EH (cell line): Measurements from ENCODE around the gene PHYHIPL.

ENCODE experiments used
- DNase-seq: peaks from one replicate; pipeline ENCODE4 v3.0.0-alpha.2; 2015; ENCODE audit warnings: low read depth

PHYHIPL gene

DNA sequence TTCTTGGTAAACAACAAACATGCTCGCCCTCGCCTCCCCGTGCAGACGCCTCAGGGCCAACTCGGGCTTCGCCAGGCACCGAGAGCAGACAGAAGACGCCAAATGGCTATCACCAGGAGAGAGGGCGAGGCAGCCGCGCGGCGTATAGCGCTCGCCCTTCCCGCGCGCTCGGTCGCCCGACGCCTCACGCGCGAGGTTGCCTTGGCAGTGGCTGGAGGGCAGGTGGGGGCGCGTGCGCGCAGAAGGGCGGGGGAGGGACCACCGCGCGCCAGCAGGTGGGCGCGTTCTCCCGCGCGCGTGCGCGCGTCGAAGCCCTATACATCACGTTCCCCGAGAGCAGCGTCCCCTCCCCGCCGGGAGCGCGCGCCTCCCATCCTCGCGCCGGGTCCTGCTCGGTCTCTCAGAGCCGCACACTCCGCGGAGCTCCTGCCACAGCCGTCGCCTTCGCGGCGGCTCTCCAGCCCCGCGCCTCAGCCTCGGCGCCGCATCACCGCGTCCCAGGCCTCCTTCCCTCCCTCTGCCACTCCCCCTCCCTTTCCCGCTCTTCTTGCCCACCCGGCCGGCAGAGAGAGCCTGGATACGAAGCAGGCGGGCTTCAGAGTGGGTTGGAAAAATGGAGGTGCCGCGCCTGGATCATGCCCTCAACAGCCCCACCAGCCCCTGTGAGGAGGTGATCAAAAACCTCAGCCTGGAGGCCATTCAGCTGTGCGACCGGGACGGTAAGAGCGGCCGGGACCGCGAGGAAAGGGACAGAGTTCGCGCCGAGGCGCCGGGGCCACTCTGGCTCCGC is at the start of gene PHYHIPL:
TSS of gene PHYHIPL (plus strand) at position 403 of the 790 bp plus-strand sequence. CDS start at position 614, 211 bp downstream.
- no peak for DNase-seq

DNA sequence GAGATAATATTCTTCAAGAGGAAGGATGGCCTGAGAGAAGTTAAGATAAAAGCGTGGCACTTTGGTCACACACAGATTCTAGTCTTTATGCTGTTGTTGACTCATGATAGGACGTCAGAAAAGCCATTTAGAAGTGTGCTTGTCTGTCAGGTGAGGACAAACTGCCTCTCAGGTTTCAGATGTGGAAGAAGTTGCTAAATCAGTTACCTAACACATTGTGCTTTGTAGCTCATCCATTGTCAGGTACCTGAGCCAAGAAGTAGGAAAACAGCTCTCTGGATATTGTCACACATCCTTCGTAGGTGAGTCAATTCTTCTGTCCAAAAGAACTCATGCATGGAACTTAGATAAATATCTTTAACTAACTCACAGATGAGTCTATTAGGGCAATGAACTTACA is 49.5 kb upstream of the PHYHIPL start:
- DNase-seq, result no peak

DNA sequence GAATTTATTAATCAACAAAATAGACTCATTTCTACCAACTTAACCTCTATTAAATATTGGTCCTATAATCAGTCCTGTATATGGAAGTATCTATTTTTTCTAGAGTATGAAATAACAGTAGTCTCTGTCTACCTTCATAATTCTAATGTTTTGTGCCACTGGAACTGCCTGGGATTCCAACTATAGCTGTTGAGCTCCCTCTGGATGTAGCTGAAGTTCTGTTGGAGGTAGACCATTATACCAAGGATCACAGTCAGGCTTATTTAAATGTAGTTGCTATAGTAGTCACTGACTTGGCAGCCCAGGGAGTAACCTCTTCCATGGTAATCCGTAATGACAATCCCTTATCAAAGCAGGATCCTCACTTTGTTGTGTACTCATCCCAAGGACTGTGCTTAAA is 48.5 kb upstream of the PHYHIPL start:
- no peak for DNase-seq

DNA sequence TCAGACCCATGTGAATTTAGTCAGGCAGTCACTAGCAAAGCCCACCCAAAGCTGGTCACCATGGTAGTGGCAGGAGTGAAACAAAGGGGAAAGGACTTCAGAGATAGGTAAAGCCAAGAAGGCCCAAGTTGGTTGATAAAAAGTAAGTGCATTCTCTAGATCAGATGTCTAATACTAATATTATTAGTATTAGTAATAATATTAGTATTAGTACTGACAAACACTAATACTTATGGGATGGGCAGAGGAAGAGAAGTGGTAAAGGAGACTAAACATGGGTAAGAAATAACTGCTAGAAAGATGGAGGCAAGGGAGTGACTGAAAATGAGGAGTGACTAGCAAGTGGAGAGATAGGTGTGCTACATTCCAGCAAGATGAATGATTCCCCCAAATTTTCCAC is 46.6 kb upstream of the PHYHIPL start:
- DNase-seq, result no peak

DNA sequence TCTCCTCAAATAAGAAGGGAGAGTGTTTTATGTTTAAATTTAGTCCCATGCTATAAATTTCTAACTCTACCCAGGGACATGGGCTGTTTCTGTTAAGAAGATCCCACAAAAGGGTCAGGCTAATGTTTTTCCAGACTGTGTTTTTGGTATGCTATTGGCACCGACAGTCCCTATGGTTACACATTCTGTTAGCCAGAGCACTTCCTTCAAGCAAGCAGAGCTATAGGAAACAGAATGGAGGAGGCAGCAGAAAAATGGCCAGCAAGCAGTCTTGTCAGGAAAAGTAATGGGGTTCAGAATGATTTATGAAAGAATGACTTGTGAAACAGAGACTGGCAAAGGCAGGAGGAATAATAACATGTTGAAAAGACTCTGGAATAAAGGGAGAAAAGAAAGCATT is 44.8 kb upstream of the PHYHIPL start:
- no peak for DNase-seq

DNA sequence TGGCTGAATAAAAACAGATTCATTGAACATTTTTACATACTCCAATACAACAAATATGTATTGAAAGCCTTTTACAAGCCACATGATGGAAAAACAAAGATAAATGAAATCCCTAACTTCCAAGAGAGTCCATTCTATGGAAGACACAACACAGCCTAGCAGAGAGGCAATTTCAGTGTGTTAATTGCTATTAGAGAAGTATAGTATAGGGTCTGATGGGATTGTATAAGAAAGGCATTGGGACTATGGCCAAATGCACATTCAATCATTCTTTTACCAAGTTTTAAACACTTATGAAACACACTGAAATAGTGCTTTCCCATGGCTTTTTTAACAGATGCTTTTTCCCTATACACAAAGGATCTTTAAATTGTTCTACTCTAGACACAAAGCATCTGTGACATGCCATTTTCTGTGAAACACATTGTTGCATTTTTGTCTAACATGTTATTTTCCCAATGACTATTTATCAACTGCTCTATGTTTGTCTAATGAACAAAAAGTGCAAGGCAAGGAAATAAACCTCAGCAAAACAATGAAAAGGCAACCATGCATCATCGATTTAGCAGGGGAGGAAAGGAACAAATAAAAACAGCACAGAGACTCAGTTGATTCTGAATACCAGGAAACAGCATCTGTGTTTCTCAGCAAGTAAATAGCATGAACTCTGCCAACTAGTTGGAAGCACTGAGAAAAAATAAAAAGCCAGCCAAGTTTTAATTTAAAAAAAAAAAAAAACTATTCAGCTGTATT is 42.4 kb upstream of the PHYHIPL start:
- no peak for DNase-seq

DNA sequence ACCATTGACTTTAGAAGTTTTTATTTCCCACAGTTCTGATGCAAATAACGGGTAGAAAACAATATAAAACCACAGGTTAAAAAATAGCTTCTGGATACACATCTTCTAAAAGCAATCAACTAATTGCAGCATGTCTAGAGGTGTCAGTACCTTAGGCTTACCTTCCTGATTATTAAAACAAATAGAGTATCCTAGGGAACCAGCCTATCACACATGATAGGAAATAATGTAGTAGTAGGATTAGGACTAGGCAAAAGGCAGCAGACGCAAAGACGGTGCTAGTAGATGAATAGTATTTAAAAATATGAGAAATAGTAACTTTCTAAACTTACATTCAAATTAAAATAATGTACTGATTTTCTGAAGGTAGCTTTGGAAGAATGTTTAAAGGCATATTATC is 41.7 kb upstream of the PHYHIPL start:
- DNase-seq, result no peak

DNA sequence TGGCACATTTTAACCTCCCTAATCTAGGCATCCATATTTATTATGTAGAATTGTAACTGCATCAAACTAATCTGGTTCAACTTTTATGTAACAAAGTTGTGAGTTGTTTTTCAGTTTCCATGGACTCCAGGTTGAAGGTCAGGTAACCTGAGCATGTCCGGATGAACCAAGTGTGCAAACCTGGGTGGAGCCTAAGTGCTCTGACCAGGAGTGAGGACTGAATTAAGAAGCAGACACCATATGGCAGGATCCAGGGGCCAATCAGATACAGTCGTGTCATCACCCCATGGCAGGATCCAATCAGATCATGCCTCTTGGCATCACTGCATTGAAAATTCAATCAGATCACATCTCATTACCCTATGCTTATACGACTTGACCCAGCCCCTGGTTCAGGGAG is 41.2 kb upstream of the PHYHIPL start:
- no peak for DNase-seq

DNA sequence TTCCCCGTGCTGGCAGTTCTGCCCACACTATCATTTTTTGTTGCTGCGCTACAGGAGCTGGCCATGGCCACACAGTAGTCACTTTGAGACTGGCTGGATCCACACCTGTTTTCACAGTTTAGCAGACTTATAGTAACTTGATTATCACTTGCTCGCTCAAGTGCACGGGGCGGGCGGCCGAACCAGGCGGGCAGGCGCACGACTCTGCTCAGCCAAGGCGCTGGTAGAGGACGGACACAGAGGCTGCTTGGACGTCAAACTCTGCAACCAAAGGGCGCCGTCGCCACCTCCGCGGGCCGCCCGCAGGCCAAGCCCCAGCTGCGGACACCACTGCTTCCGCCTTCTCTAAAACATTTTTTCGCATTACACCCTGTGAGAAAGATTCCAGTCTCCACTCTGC is 38.4 kb upstream of the PHYHIPL start:
- DNase-seq, result no peak

DNA sequence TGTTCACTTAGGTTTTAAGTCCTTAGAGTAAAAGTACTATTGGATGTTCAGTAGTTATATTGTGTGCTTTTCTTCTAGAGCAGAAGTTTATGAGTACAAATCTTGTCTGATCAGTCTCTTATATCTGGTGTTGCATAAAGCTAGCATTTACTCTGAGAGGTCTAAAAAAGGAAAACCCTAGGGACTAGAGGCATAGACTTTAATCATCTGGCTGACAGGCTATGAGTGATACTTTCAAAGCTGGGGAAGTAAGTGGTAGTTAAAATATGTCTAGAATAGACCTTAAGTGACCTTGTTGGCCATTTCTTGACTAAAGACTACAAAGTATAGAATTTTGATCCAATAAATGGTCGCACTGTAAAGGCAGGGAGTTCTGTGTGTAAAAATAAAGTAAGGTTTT is 32.9 kb upstream of the PHYHIPL start:
- no peak for DNase-seq

DNA sequence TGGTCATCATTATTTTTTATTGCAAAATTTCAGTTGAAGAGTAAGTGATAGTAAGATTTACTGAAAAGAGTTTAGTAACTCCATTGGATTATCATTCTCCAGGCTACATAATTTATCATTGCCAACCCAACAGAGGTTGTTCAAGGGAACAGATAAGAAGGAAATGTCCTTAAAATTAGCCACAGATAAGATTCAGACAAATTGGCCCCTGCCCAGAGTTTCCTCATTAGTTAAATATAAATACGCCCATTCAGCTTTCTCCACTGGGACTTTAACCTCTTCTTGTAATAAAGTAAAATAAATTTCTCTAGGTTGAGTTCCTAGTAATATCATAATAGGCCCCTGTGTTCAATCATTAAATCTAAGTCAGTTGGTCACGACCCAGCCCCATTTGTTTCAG is 27.7 kb upstream of the PHYHIPL start:
- no peak for DNase-seq

DNA sequence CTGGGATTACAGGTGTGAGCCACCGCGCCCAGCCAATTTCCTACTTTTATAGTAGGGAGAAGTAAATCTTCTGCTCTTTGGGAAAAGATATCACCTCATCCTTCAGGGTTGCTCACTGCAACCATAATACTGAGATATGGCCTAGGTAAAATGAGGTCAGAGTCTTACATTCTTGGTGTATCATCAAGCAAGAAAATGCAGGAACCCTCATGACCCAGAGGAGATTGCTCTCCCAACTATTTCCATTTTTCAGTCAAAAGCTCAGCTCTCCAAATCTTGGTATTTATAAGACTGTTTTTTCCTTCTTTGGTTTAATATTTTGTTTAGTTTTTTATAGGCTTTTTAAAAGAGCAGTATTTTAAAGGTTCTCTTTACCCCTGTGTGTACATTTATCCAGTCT is 20.9 kb upstream of the PHYHIPL start:
- no peak for DNase-seq

DNA sequence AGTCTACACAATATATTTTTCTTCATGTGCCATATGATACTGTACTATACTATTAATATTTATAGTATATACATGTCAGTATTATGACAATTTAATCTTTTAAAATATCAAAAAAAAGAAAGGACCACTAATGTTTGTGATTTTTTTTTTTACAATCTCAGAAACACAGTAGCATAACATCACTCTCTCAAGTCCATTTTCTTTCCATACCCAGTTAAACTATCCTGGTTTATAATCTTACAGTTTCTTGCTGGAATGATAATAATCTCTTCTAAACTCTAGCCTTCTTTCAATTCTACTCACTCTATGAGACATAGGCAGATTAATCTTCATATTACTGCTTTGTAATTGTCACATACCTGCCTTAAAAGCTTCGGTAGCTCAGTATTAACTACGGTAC is 8.9 kb upstream of the PHYHIPL start:
- DNase-seq, result no peak

DNA sequence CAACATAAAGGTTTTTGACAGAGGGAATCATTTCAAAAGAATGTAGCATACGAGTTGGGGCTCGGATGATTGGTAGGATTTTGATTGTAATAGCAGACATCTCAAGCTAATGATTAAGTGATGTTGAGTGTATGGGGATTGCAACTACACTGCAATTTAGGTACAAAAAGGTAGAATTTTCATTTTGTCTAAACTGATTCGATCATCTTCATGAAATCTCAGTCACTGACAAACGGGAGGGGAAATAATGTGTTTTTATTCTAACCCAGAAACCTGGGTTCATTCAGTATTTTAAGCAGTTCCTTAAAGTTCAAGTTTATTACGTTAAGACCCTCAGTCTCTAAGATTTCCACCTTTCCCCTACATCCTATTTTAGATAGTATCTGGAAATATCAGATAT is 3.9 kb upstream of the PHYHIPL start:
- DNase-seq, result no peak

DNA sequence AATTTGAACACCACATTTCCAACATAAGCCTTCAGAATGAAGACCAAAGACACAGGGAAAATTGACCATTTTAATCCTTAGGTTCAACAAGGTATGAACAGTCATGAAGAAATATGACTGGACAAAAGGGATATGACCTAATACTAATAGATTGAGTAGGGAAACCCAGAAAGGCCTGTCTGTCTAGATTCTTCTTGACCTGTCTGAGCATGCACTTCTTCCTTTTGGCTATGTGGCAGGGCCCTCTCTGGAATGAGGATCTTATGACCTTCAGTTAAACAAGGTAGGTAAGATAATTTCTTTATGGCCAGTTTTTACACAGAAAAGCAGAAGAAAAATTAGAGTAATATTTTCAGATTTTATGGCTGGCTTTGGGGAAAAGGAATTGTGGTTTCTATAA is 3.0 kb upstream of the PHYHIPL start:
- DNase-seq, result no peak

DNA sequence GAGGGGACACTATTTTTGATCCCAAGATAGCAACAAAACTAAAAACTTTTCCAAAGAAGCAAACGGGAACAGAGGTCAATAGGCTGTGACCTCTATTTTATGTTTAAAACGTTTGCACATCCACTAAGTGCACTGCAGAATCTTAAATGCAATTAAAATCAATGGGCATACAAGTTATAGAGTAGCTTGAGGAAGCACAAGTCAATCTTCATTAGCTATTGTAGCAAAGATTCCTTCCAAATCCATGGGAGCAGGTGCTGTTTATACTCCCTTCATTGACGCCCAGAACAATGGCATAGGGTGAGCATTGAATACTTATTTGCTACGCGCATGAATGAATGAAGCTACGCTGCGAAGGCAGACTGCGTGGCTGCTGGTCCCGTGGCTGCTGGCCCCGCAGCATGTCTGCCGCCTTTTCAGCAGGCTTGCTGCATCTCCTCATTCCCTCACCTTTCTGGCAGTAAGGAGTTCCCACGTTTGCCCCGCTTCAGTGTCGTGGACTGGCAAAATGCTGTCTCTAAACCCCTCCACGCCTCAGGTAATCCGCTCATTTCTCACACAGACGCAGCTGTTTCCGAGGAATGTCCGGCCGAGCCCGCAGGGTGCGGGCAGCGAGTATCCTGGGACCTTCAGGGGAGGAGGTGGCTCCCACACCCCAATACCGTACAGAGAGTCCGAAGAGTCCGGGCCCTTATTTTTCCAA is 754 bp upstream of the PHYHIPL start:
- DNase-seq, result no peak

DNA sequence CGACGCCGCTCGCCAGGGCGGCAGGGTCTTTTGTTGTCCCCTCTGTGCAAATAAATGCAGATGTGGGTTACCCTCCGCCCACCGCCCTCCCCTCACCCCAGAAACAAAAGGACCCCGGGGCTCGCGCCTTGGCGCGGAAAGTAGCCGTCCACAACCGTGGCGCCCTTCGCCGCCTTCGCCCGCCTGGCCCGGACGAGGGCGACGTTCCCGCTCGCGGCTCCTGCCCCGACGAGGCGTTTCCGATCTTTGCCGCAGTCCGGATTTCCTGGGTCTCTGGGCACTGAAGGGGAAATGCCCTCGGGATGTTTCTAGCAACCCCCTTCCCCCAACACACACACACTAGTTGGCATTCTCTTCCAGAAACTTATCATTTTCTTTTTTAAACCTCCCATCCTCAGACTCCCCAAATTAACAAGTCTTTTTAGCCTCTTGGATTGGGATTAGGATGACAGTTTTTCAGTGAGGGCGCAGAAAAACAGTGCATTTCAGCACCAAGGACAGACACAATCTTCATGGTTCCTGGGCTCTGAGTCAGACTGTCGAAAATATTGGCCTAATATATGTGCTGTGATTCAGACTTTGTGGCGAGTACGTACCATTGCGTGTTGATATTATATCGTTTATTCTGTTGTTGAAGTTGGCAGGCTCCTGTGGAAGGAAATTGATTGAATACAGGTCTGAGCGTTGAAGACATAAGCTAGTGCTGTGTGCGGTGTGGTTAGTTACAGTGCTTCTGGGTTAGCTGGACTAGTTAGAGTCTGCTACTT is 771 bp downstream of the PHYHIPL start:
- DNase-seq, result peak; percentile 74

DNA sequence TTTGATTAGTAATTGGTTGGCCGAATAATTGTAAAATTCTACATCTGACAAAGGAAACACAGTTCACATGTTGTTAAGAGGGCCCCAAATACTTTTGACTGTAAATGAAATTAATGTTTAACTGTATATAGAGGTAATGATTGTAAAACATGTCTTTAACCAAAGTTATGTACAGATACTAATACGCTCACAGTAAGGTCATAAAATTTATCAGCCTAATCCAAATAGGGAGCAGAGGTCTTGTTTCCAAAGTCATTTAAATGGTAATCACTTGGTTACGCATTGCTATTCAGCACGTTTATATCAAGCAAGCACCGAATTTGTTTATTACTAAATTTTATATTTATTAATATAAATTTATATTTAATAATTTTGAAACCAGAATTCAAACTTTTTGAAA is 1.4 kb downstream of the PHYHIPL start:
- DNase-seq, result no peak

DNA sequence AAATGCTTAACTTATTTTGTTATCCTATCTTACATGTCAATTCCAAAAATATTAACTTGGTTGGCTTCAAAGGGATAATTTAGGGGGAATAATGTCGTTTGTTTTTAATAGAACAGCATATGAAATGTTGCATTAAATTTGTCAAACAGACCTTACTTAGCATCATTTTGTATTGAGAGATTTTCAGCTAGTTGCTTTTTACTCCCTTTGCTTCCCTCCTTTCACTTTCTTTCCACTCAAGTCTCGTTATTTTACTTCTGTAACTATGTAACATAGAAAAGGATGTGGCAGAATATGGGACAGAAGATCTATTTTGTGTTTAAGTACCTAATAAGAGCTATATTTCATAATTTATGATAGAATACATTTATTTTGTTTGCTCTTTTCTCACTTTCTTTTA is 2.6 kb downstream of the PHYHIPL start:
- no peak for DNase-seq

DNA sequence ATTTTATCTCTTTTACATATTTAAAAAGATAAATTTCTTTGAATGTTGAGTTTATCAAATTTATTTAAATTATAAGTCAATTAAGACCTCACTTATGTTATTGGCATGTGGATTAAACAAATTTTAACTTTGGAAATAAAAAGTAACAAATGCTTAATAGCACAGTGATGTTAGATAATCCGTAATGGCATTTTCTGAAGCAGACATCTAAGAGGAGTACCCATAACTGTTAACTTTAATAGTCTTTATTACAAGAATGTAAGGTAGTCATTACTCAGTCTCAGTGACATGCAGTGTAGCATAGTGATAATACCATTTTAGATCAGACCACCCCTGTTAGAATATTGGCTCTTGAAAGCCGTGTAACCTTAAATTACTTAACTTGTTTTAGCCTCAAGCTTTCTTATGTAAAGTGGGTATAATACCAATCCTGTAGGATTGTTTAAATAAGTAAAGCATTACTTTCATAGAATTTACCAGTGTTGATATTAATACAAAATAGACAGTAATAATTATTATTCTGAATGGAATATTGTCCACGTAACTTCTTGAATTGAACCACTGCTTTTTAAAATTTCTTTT is 4.3 kb downstream of the PHYHIPL start:
- DNase-seq, result no peak

DNA sequence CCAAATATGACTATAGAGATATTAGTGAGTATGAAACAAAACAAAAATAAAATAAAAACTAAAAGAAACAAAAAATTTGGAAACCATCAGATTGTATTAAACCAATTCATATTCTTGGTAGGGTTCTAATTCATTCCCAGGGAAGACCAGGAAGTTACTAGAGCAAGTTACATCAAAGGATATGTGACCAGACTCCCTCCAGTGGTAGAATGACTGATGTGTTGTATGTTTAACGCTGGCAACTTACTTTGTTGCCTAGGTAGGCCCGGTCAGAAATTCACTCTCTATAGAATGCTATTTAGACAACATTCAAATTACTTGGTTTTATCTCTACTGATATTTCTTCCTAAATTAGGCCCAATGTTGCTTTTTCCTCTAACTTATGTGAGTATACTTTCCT is 5.2 kb downstream of the PHYHIPL start:
- DNase-seq, result peak; percentile 59

DNA sequence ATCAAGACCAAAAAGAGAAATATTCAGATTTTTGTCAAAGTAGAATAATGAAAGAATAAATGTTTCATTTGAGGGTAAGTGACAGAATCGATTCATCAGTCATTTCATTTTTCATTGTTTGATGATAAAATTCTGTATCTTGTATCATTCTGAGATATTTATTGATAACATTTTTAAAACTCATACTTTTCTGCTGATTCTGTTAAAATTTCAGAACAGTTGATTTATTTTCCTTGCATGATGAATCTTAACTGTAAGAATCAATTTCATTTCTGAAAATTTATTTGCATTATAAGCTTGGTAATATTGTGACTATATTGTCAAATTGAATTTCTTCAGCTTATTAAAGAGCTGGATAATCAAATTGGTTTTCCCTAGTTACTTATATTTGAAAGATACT is 13.9 kb downstream of the PHYHIPL start:
- DNase-seq, result no peak
